Measurements from ENCODE around the gene METTL24. TPM values are rescaled to one million over a fixed set of nuclear protein-coding genes. Genes with fewer than 3 reads are reported as not detected.

The METTL24 gene
- total RNA-seq, 1 donor from 2014 or later, result 3.6 TPM

DNA sequence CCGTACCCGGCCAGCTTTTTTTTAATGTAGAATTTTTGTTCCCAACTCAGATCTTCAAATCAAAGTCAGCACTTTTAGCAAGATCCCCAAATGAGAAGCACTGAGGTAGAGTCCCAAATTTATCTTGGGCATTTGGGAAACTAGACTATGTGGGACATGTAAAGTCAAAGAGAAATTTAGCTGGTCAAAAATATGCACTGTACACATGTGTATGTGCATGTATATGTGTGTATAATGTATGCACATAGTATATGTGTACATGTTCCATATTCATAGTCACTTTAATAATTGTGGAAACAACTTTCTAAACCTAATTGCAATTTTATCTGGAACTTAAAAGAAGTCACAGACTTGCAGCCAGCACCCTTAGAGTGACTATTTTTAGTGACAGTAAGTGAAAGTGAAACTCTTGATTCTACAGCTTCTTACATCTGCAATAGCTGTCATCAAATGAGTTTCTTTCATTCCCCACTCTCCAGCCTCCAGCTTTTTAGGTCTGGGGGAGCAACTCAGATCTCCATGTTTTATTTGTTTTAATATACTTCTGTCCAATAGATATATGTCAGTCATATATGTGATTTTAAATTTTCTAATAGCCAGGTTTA is 124.3 kb downstream of the METTL24 start:
- no peaks in the 10 kb centered on the region for H3K27me3 Mint-ChIP-seq (ENCODE audit: low read depth)

GRCh38 chr6:110232450-110232849 is 125.7 kb downstream of the METTL24 start:
- H3K4me3 Mint-ChIP-seq, result no peak overlapping the region

More for the DNA sequence above, 124.3 kb downstream of the METTL24 start:
- Mint-ChIP-seq H3K9me3 (peaks cover 5% of the 10 kb centered on the region), H3K4me3 (no peak overlapping the region), H3K27ac (ENCODE audit: unreplicated experiment) (no peak overlapping the region), H3K36me3 (ENCODE audit: low read depth) (peaks cover 14% of the 10 kb centered on the region), H3K4me1 (no peaks in the 10 kb centered on the region)
- TF ChIP-seq, protein P1, sequence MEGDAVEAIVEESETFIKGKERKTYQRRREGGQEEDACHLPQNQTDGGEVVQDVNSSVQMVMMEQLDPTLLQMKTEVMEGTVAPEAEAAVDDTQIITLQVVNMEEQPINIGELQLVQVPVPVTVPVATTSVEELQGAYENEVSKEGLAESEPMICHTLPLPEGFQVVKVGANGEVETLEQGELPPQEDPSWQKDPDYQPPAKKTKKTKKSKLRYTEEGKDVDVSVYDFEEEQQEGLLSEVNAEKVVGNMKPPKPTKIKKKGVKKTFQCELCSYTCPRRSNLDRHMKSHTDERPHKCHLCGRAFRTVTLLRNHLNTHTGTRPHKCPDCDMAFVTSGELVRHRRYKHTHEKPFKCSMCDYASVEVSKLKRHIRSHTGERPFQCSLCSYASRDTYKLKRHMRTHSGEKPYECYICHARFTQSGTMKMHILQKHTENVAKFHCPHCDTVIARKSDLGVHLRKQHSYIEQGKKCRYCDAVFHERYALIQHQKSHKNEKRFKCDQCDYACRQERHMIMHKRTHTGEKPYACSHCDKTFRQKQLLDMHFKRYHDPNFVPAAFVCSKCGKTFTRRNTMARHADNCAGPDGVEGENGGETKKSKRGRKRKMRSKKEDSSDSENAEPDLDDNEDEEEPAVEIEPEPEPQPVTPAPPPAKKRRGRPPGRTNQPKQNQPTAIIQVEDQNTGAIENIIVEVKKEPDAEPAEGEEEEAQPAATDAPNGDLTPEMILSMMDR (conservative IDR thresholded peaks at IDR 0.05), result no peak
- DNase-seq (ENCODE audit: low read depth, low spot score), result no peak

GRCh38 chr6:110226261-110226660 is 131.9 kb downstream of the METTL24 start:
- no peak for DNase-seq (ENCODE audit: low read depth, low spot score)
- TF ChIP-seq, protein P1 (conservative IDR thresholded peaks at IDR 0.05), result no peak
- H3K9me3 Mint-ChIP-seq, result no peaks in the 10 kb centered on the region
- peaks cover 6% of the 10 kb centered on the region for H3K36me3 Mint-ChIP-seq (ENCODE audit: low read depth)
- H3K27me3 Mint-ChIP-seq (ENCODE audit: low read depth), result no peaks in the 10 kb centered on the region
- H3K4me1 Mint-ChIP-seq, result no peaks in the 10 kb centered on the region
- no peak overlapping the region for H3K27ac Mint-ChIP-seq (ENCODE audit: unreplicated experiment)
- no peak overlapping the region for H3K4me3 Mint-ChIP-seq

More at GRCh38 chr6:110232450-110232849, 125.7 kb downstream of the METTL24 start:
- H3K4me1 Mint-ChIP-seq, result no peaks in the 10 kb centered on the region
- DNase-seq (ENCODE audit: low read depth, low spot score), result no peak
- H3K9me3 Mint-ChIP-seq, result peaks cover 5% of the 10 kb centered on the region
- H3K27ac Mint-ChIP-seq (ENCODE audit: unreplicated experiment), result no peak overlapping the region
- peaks cover 14% of the 10 kb centered on the region for H3K36me3 Mint-ChIP-seq (ENCODE audit: low read depth)
- no peaks in the 10 kb centered on the region for H3K27me3 Mint-ChIP-seq (ENCODE audit: low read depth)
- TF ChIP-seq, protein P1 (conservative IDR thresholded peaks at IDR 0.05), result no peak

- H3K9me3 Mint-ChIP-seq, result no peaks in the 10 kb centered on the region
- TF ChIP-seq, protein P1 (conservative IDR thresholded peaks at IDR 0.05), result no peak
- no peak overlapping the region for H3K27ac Mint-ChIP-seq (ENCODE audit: unreplicated experiment)
- DNase-seq (ENCODE audit: low read depth, low spot score), result no peak
- H3K27me3 Mint-ChIP-seq (ENCODE audit: low read depth), result no peaks in the 10 kb centered on the region
- H3K36me3 Mint-ChIP-seq (ENCODE audit: low read depth), result peaks cover 16% of the 10 kb centered on the region
- H3K4me3 Mint-ChIP-seq, result no peak overlapping the region
- no peaks in the 10 kb centered on the region for H3K4me1 Mint-ChIP-seq
Observed at GRCh38 chr6:110221738-110222137, 136.4 kb downstream of the METTL24 start.

DNA sequence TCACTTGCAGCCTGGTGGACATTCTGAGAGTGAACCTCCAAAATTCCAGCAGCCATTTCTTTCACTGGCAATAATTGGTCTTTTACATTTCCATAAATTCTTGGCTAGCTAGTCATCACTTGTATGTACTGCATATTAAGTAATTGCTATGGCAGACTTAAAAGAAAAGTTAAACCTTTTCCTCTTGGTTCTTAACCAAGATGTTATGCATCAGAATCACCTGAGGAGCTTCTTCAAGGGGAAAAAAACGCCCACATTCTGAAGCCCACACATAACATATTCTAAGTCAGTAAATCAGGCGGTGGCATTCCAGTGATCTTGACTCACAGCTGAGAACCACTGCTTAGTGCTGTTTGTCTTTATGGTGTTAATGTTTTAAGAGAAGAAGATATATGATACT is 140.9 kb downstream of the METTL24 start:
- Mint-ChIP-seq H3K36me3 (ENCODE audit: low read depth) (peaks cover 17% of the 10 kb centered on the region), H3K27me3 (ENCODE audit: low read depth) (no peaks in the 10 kb centered on the region), H3K4me3 (no peak overlapping the region), H3K27ac (ENCODE audit: unreplicated experiment) (no peak overlapping the region), H3K9me3 (no peaks in the 10 kb centered on the region), H3K4me1 (no peaks in the 10 kb centered on the region)
- TF ChIP-seq, protein P1 (conservative IDR thresholded peaks at IDR 0.05), result no peak
- DNase-seq (ENCODE audit: low read depth, low spot score), result no peak

Data from neural crest cell (in vitro differentiated cells).